ENCODE results near the gene RAB18.
"Not testable (repeated sequence)": the region's sequence is repeated elsewhere in the genome, so short reads cannot be mapped to it uniquely, and the experiment has no call there.

The RAB18 gene

DNA sequence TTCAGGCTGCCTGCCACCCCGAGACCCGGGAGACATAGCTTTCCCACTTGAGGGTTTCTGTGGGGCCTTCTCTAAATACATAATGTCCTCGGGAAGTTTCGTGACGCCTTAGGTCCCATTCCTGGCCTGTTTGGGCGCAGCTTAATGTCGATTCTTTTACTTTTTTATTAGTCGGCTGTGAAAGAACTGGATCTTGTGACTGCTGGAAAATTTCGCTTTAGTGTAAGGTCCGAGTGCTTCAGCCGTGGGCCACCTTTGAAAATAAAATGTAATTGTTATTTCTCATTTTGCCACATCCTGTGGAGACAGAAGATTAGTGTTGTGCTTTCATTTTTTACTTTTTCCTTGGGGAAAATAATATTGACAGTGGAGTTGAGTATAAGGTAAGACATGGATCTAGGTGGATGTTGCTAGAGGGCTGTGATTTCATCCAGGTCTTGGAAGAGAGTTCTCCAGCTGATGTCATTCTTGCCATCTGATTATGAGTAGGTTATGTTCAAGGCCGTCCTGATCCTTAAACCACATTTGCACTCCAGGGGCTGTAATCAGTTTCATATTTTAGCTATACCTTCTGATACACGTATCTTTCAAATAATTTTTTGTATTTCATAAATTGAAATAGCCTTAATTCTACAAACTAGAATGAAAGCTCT lies 830 bp downstream of the RAB18 start:
- no peak for DNase-seq (ENCODE audit: low read depth in 2 of 2)

DNA sequence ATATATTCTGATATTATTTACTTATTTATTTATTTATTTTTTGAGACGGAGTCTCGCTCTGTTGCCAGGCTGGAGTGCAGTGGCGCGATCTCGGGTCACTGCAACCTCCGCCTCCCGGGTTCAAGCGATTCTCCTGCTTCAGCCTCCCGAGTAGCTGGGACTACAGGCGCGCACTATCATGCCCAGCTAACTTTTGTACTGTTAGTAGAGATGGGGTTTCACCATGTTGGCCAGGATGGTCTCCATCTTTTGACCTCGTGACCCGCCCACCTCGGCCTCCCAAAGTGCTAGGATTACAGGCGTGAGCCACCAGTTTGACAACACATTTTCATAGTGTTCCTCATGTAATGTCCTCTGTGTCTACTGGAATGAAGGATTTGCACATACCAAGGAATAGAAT lies 1.4 kb downstream of the RAB18 start:
- not testable (repeated sequence) for DNase-seq (ENCODE audit: low read depth in 2 of 2)

DNA sequence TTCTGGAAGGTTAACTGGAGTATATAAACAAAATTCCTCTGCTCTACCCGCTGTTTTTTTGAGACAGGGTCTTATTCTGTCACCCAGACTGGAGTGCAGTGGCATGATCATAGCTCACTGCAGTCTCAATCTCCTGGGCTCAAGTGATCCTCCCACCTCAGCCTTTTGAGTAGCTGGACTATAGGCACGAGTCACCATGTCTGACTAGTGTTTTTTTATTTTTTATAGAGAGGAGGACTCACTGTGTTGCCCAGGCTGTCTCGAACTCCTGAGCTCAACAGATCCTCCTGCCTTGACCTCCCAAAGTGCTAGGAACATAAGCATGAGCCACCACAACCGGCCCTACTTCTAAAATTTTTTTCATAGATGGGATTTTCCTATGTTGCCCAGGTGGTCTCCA lies 2.2 kb downstream of the RAB18 start:
- no peak for DNase-seq (ENCODE audit: low read depth in 2 of 2)

GRCh38 chr10:27512548-27512947 lies 8.4 kb downstream of the RAB18 start:
- no peak for DNase-seq (ENCODE audit: low read depth in 2 of 2)

DNA sequence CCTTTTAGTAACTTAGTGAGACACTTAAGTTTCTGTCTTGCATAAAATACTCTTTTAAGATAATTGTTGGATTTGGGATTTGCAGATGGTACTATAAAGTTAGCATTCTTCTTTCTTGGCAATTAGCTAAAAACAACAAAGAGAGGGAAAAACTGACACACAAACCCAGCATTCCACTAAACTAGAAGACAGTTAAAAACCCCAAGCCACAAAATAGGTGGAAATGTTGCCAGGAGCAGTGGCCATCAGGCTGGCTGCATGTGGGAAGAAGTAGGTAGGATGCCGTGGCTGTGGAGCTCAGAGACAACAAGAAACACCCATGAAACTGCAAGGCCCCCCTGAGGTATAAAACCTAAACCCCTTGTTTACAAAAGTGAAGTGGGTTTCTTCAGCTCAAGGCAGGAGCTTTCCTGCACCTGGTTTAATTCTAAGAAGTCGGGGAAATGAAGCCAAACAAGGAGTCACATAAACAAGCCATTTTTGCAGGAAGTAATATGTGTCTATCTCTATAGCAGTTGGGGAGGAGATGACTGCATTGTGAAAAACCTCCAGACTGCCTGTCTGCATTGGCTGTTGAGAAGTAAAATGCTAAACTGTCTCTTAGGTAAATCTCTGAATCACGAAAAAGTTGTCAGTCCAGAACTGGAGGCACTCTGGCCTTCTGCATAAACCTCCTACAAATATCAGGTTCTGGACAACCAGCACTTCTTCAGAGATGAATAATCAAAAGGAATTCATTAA lies 9.5 kb downstream of the RAB18 start:
- no peak for DNase-seq (ENCODE audit: low read depth in 2 of 2)

- DNase-seq (ENCODE audit: low read depth in 2 of 2) = no peak
Observed at GRCh38 chr10:27514243-27514642, 10.1 kb downstream of the RAB18 start.

DNA sequence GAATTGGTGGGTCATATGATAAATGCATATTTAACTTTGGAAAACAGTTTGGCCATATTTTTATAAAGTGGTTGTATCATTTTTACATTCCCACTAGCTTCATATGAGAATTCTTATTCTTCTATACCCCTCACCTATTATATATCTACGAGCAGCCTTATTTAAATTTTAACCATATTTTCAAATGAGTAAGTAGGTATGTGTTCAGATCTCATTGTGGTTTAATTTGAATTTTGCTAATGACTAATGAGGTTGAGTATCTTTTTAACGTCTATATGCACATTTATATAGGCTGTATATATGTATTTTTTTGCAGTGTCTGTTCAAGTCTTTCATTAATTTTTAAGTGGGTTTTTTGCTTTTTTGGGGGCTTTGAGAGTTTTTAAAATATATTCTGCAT lies 14.2 kb downstream of the RAB18 start:
- no peak for DNase-seq (ENCODE audit: low read depth in 2 of 2)

GRCh38 chr10:27525819-27526218 lies 21.7 kb downstream of the RAB18 start:
- no peak for DNase-seq (ENCODE audit: low read depth in 2 of 2)

DNA sequence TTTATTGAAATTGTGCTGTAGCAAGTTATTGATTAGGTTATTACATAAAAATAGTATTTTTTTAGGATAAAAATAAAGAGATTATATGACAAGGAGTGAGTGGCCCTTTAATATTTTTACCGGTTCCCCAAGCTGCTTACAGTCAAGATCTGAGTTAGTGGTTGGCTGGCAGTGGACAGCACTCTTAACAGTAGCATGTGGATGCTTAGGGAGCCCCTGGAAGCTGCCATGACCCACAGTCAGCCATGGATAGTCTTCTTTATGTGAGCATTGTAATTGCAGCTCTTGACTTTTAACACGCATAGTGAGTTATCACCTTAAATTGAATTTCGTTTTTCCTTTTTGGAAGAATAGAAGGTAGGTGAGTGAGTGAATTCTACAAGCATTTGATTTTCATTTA lies 22.1 kb downstream of the RAB18 start:
- no peak for DNase-seq (ENCODE audit: low read depth in 2 of 2)

GRCh38 chr10:27527666-27528295 lies 23.7 kb downstream of the RAB18 start:
- DNase-seq (ENCODE audit: low read depth in 2 of 2) = no peak

GRCh38 chr10:27529010-27529783 lies 25.1 kb downstream of the RAB18 start:
- DNase-seq (ENCODE audit: low read depth in 2 of 2) = no peak

DNA sequence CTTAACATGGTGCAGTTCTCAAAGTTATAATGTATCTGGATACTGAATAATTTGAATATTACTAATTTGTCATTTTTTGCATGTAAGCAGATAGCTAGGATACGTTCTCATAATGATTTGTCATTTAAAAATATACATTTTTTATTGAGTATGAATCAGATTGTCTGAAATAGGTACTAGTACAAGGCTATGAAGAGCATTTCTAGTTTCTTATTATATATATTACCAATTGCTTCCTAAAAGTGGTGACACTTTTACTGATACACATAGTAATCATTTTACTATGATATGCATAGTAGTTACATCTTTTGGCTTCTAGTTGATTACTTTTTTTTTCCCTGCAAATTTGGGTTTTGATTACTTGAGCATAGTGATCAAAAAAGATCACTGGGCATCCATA lies 26.4 kb downstream of the RAB18 start:
- no peak for DNase-seq (ENCODE audit: low read depth in 2 of 2)

DNA sequence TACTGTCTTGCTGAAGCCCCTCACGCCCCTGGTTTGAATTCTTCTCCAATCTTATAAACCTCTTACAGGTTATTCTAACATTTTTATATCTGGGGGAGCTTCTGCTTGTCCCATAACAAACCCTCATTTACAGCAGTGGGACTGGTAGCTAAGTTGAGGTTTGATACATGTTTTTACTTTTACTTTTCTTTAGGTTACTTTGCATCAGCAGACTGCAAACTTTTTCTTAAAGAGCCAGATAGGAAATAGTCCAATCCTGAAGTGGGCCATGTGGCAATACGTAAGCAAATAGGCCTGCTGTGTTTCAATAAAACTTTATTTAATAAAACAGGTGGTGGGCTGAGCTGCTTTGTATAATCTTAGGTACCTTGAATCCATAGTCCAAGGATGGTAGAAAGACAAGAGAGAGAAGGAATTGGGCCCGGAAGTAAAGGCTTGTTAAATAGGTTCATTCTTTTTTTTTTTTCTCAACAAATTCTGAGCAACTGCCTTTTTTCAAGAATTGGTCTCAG lies 27.3 kb downstream of the RAB18 start:
- DNase-seq (ENCODE audit: low read depth in 2 of 2) = no peak

- no peak for DNase-seq (ENCODE audit: low read depth in 2 of 2)
Observed at GRCh38 chr10:27534161-27534700, 30.1 kb downstream of the RAB18 start.

DNA sequence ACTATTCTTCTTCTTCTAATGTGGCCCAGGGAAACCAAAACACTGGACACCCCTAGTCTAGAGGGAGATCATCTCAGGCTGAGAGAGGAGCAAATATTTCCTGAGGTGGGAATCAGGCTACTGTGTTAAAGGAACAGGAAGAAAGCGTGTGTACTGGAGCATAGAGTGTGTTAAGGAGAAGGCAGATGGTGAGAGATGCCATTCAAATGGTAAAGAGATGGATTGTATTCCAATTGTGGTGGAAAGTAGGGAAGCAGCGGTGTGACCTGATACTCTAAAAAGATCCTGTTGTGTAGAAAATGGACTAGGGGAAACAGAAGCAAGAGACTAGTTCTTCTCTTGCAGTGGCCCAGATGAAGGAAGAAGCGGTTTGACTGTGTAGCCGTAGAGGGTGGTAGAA lies 31.2 kb downstream of the RAB18 start:
- no peak for DNase-seq (ENCODE audit: low read depth in 2 of 2)

DNA sequence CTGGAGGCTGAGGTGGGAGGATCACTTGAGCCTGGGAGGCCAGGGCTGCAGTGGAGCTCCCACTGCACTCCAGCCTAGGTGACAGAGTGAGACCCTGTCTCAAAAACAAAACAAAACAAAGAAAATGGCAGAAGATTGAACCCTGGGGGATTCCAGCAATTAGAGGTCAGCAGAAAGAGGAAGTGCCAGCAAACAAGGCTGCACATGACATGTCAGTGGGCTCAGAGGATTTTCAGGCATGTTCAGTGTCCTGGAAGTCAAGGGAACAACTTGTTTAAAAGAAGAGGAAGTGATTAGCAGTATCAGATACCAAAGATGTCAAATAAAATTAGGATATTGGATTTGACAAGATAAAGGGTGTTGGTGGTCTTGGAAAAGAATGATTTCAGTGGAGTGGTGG lies 32.3 kb downstream of the RAB18 start:
- DNase-seq (ENCODE audit: low read depth in 2 of 2) = no peak

GRCh38 chr10:27537166-27537565 lies 33.1 kb downstream of the RAB18 start:
- no peak for DNase-seq (ENCODE audit: low read depth in 2 of 2)

DNA sequence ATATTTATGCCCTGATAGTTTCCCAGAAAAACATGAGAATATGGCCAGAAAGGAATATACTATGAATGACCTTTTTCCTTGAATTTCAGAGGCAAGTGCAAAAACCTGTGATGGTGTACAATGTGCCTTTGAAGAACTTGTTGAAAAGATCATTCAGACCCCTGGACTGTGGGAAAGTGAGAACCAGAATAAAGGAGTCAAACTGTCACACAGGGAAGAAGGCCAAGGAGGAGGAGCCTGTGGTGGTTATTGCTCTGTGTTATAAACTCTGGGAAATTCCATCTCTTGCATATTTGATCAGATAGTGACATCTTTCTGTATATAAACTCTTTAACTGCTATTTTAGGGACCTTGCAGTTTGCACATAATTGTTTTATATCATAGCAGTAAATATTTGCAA lies 33.7 kb downstream of the RAB18 start:
- no peak for DNase-seq (ENCODE audit: low read depth in 2 of 2)

DNA sequence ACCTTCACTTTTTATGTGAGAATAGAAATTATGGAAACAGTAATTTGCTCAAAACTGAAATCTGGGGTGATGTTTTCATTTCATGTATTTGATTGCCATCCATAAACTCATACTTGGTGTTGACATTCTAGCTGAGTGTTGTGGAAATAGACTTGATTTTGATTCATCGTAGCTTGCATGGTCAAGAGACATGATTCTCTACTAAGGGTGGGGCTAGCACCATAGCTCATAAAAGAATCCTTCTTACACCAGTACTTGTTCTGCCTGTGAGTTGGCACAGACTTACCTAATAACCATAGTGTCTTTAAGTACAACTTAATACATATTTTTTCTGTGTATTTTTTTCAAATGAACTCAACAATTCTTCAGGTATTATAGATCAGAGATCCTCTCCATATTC lies 36.6 kb downstream of the RAB18 start:
- DNase-seq (ENCODE audit: low read depth in 2 of 2) = no peak

- DNase-seq (ENCODE audit: low read depth in 2 of 2) = no peak
Observed at GRCh38 chr10:27541796-27542729, 38.0 kb downstream of the RAB18 start.

- DNase-seq (ENCODE audit: low read depth in 2 of 2) = no peak
Observed at GRCh38 chr10:27542812-27543211, 38.7 kb downstream of the RAB18 start.
